Suppressor macrophage treated with lipopolysaccharide for 1 hour (primary cell): Measurements from ENCODE around the gene KIAA0825.

Experiments
- DNase-seq, 3 donors: peaks; one replicate each; pipeline ENCODE4 v3.0.0-alpha.2; 2020 to 2022

KIAA0825 gene

DNA sequence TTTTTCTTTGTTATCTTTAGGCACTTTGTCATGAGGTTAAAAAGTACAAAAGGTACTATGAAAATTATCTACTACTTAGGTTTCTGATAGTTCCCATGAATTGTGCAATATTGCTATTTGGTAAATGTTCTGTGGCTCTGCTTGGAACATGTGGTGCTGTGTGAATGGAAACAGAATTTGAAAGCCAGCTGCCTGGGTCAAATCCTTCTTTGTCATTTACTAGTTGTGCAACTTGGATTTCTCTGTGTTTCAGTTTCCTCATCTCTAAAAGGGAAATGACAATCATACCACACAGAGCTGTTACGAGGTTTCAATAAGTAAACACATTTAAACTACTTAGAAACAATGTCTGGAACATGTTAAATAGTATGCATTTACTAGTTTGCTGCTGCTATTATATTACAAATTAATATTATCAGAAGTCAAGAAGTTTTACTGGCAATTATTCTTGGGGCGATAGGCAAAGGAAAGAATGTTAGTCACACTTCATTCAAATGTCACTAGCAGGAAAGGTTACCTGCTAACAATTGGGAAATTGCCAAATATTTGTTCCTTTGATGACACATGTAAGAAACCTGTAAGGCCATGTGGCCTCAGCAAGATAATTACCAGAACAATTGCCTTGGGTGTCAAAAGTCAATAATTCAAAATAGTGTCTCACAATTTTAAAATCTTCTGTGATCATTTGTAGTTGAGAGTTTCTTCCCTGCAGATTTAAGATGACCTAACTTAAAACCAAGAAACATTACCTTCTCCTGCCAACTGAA, 184.8 kb downstream of the KIAA0825 start:
- peak; percentile 87 to 99 (median 97) for DNase-seq

DNA sequence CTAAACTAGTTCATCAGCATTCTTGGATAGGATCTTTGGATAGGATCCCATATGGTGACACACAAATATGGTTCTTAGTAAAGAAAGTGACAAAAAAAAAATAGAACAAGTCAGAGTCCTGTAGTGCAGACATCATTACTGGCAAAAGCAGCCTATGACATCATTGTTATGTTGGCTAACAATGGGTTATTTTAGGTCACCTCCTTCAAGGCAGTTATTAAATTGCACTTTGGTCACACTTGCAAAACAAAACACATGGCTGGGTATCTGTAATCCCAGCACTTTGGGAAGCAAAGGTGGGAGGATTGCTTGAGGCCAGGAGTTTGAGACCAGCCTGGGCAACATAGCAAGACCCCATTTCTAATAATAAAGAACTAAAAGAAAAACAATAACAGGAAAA, 185.9 kb downstream of the KIAA0825 start:
- DNase-seq, result peak; percentile 83 to 96 (median 93)

DNA sequence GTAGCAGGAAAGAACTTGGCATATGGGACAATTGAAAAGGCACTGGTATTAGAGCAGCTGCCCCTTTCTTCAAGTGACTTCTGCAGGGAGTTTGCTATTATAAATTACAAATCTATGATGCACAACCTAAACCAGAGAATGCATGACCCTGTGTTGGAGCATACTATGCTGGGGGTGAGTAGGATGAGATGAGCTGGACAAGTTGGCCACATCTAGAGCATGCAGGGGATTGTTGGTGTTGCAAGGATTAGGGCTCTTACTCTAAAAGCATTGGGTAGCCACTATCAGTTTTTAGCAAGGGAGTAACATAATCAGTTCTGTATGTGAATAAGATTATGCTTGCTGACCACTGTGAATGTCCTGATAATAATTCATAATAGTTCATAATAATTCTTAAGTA, 186.7 kb downstream of the KIAA0825 start:
- peak; percentile 6 to 26 (median 21) for DNase-seq

DNA sequence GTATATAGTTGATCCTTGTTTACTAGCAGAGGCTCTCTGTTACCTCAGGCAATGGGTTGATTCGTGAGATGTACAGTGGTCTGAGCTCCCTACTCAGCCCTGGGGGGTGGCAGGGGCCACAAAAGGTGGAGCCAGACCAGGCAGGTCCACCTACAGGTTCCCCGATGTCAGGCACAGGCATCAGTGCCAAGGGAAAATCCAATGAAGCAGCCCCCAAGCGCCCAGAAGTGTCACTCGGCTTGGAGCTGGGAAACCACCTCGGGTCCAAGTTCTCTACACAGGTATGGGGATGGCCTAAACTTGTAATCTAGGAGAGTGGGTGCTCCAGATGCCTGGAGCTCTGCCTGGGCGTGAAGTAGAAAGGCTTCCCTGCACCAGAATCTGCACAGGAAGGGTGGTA, 188.8 kb downstream of the KIAA0825 start:
- DNase-seq, result no peak

DNA sequence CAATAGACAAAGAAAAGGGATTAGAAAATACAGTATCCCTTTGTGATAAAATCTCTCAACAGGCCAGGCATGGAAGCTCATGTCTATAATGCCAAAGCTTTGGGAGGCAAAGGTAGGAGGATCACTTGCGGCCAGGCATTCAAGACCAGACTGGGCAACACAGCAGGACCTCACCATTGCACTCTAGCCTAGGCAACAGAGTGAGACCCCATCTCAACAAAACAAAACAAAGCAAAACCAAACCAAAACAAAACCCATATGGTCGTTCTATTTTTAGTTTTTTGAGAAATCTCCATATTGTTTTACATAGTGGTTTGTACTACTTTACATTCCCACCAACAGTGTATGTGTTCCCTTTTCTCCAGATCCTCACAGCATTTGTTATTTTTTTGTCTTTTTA, 193.0 kb downstream of the KIAA0825 start:
- no peak for DNase-seq

DNA sequence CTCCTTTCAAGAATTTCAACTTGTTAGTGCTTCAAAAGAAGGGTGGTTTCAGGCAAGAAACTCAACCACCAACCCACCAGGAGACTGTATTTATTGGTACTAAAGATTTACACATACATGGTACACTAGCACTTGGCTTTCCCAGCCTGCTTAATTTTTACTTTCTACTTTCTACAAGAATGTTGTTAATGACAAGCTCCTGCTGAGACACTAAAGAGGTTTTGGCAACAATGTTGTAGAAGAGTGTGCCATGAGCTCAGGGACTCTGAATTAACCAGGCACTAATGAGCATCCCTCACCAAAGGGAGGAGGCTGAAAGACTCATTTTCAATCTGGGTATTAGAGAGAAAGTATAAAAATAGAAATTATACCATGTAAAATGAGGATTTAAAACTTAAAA, 195.0 kb downstream of the KIAA0825 start:
- DNase-seq, result no peak

DNA sequence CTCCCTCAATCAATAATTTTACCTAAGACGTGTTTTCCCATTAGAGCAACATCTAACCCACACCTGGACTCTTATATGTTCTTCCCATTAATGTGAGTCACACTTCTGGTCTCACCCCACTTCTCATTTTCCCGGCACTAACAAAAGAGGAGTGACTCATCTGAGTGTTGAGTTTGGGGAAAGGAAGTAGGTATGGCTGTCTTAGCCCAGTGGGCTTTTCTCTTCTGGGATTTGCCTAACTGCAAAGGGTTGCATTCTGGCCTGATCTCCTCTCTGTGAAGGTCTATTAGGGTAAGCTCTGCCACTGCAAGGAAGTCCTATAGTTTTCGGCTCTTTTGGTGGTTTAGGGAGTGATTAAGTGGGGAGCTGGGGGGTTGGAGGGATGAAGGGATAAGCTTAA, 195.6 kb downstream of the KIAA0825 start:
- DNase-seq, result peak; percentile 67 to 90 (median 79)

DNA sequence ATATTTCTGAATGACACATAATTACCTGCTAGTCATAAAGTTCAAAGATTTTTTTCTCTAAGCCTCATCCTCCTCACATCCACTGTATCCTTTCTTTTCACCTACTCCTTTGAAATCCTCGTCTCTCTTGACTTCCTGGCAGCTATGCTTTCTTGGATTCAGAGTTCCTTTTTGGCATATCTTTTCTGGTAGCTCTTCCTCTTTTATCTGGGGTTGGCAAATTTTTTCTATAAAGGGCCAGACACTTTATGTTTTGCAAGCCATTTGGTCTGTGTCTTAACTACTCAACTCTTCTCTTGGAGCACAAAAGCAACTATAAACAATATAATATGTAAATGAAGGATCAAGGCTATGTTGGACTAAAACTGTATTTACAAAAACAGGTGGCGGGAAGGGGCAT, 197.5 kb downstream of the KIAA0825 start:
- DNase-seq, result peak; percentile 26 to 53 (median 46)

DNA sequence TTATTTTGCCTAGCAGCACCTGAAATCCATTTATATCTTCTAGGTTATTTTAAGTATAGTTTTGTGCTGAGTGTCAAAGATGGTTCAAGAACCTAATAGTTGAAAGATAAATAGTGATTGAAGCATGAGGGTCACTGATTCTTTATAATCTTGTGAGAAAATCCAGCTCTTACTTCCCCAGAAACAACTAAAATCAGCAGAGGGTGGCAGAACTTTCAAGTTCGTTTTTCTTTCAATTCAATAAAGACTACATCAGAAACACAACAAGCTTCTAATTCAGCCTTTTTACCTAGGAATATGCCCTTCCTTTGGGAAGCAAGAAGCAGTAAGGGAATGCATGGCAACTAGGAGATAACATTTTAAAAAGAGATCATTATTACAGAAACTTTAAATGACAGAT, 202.6 kb downstream of the KIAA0825 start:
- DNase-seq, result no peak

DNA sequence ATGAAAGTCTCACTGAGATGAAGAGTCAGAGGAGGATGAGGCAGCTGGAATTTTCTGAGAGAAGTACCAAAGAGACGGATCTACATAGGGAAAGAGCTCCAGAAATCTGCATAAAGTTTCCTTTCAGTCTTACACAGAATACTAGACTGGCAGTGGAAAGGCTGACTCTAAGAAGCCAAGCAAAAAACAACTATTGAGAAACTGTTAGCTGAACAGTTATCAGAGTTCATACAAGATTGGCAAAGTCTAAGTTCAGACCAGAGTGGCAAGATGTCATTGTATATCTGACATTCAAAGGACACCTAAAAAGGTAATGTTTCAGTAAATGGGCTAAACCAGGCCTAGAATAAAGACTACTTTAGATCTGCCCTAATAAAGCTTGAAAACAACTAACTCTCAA, 209.0 kb downstream of the KIAA0825 start:
- no peak for DNase-seq

DNA sequence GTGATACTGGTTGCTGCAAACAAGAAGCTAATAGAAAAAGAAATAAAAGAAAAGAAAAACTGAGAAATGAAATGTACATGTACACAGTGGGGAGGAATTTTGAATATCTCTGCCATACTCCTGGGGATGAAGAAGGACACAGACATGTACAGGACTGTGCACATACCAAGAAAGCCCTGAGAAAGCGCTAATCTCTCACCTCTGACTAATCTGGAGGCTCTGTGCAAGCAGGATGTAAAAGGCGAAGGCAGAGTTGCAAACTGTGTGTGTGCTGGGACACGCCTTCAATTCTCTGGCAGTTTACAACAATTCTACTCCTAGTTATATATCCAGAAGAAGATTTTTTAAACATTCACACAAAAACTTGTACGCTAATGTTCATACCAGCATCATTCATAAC, 211.4 kb downstream of the KIAA0825 start:
- no peak for DNase-seq

DNA sequence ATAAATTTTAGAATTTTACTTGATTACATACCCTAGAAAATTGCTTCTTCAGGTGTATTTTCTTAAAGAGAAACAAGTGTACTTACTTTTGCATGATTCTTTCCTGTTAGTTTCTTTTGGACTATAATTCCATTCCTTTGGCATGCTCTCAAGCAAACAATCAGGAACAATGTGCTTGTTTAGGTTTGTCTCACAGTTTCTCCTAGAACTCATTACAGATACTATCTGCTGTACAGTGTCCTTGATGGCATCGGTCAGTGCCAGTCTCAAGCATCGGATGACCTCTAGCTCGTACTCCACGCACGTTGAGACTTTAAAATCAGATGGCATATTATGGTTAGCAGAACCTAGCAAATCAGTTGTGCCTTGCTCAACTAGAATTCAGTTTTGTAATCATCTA, 214.9 kb downstream of the KIAA0825 start:
- no peak for DNase-seq

DNA sequence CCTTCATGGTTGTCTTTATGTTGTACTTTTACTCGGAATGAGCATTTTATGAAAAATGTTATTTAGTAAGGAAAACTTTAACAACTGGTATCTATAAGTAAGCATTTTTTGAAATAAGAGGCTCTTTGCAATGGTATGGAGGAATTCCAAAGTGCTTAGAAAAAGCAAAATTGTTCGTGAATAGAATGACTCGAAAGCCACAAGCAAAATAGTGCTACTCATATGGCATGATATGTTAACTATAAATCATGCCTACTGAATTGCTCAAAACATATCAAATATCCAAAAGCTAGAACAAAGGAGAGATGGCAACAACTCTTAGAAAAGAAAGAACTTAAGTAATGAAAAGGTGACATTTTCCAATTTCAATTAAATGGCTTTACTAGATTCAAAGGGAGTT, 216.3 kb downstream of the KIAA0825 start:
- DNase-seq, result no peak

DNA sequence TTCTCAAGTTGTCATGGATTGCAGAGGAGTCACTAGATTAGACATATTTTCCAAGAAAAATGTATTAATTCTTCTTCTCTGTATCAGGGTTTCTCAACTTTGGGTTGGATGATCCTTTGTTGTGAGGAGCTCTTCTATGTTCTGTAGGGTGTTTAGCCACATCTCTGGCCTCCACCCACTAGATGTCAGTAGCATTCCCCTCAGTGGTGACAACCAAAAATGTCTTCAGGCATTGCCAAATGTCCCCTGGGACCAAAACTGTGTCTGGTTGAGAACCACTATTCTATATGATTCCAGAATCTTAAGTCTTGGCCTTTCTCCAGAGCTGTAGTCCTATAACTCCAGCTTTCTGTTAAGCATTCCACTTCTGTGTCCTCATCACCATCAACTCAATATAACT, 220.9 kb downstream of the KIAA0825 start:
- peak in 1 of 3 donors; percentile 5 for DNase-seq

DNA sequence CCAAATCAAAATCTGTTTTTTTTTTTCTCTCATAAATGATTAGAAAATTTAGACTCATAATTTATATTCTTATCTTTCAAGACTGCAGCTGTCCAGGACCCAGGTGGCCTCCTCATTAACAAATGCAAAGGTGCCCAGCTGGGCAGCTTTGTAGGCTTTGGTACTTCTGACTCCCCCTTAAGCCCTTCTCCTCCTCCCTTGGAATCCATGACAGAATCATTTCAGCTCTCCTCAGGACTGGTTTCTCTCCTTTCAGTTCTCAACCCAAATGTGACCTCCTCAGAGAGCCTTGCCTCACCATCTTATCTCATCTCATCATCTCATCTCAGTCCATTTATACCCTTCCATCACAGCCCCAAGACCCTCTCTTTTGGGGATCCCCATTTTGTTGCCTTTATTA, 221.7 kb downstream of the KIAA0825 start:
- no peak for DNase-seq

DNA sequence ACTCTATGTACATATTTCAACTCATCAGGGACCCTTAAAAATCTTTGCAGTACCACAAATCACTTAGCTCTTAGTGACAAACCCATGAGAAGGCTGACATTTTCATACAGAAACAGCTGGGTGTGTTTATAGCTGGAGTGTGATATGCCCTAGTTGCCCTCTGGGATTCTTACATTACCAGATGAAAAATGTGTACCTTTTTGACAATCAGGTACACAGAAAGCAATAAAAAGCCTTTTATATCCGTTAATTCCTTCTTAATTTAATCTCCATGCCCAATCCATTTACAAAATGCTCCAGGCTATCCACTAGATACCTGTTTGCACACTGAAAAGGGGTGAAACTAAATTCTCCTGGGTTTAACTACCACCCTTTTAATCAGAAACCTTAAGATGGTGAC, 222.9 kb downstream of the KIAA0825 start:
- DNase-seq, result no peak

DNA sequence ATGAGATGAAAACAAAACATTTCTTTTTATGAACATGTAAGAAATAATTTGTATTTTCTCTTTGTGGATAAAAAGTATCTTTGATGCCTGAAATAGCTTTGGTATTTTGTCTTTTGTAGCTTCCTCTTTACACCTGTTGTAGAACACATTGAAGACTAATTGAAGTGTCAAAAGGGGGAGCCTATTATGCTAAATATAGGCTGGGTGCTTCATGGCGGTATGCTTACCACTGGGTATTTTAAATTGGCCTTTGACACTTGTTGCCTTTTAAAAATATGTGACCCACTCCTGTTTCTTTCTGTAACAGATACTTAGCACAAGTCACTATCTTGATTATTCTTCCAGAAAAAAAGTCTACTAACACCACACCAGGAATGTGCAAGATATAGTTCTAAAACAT, 226.4 kb downstream of the KIAA0825 start:
- no peak for DNase-seq

DNA sequence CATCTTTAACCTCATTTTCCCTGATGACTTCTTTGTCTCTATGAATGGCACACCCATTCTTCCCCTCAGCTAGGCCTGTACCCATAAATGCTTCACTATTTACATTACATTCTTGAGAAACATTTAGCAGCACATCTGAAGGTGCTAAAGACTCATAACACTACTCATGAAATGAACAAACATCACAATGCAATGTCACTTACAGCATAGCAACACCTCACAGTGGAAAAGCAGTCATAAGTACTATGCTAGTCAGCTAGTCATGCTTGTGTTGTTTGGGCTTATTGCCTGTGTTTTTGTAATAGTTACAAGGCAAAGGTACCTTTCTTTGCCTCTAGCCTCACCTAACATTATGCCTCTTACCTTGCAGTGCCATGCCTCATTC, 228.9 kb downstream of the KIAA0825 start:
- DNase-seq, result no peak

DNA sequence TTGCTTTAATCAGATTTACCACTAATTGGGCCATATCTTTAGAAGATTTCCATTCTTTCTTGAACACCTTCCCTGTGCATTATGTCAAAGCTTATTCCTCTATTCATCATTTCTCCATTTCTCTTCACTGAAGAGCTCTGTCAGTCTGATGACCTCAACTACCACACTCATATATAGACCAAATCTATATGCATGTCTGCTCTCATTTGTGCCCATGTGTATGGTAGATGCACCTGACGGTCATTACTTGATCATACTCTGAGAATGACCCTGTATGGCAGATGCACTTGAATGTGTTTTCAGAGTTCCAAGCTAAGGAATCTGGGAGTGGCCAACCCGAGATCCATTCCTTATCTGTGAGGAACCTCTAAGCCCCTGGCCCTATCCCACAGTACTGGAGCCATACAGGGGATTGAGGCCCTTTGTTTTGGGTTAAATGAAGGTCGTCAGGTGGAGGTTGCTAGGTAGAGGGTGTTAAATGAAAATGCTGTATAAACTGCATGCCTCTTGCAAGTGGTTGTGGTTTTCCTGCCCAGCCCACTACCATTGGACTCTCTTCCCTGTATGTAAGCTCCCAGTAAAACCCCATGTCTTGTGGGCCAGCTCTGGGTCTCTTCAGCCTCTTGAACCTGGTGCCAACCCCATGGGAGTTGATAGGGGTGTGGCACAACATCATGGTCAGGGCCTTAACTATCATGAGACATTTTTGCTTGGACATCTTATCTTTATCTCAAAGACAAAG, 229.5 kb downstream of the KIAA0825 start:
- DNase-seq, result no peak

DNA sequence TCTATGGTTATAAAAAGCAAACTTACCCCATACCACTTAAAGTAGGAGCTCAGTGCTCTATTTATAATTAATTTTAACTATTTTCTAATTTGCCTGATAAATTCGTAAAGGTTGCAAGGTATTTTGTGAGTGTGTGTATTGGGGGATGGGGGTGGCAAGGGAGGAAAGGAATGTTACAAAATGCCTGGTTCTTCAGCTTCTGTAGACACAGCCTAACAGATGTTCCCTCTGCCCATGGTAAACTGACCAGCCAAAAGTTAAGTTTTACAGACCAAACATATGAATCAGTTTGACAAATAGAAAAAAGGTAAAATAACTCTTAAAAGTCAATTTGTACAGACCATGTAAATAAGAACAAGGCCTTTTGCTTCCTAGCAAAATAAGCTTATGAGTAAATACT, 232.6 kb downstream of the KIAA0825 start:
- DNase-seq, result no peak

DNA sequence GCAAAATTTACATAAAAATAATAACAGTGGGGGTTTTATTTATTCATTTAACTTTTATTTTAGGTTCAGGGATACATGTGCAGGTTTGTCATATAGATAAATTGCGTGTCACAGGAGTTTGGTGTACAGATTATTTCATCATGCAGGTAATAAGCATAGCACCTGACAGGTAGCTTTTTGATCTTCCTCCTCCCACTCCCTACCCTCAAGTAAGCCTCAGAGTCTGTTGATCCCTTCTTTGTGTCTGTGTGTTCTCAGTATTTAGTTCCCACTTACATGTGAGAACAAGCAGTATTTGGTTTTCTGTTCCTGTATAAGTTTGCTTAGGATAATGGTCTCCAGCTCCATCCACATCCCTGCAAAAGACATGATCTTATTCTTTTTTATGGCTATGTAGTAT, 240.3 kb downstream of the KIAA0825 start:
- DNase-seq, result no peak

DNA sequence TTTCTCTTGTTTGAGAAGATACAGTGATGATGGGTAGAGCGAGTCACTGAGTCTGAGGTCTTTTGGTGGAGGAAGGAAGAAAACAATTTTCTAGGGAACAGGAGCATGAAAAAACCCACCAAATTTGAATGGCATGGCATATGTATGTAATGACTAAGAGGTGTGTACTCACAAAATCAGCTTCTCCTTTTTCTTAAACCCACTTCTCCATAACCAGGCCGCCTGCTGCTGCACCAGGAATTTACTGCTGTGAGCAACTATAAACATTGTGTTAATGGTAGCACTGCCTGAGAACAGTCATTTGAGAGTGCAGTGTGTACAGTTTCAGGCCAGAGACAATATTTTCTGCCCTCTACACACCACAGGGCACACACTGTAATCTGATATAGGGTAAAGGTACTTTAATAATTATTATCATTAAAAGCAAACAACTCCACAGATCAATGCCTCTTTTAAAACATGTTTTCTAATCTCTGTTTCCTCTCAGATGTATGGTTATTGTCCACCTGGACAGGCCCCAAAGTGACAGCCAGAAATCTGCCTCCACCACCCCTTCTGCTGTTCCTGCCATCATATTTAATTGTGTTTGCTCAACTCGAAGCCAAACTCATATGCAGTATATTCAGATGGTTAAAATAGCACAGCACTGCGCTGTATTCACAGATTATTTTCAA, 241.6 kb downstream of the KIAA0825 start:
- DNase-seq, result peak; percentile 54 to 75 (median 74)

DNA sequence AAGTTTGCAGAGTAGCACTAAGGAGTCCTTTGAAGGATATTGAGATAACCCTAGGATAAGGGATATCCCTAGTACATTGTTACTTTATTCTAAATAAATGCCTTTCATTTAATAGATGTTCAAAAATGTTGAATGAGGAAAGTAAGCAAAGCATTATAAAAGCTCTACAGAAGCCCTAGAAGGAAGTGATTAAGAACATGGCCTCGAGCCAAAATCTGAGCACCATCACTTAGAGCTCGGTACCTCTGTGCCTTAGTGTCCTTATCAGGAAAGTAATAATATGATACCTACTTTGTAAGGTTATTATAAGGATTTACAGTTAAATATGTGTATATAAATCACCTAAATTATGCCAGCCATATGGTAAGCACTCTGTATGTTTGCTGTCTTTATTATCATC, 242.6 kb downstream of the KIAA0825 start:
- DNase-seq, result no peak

DNA sequence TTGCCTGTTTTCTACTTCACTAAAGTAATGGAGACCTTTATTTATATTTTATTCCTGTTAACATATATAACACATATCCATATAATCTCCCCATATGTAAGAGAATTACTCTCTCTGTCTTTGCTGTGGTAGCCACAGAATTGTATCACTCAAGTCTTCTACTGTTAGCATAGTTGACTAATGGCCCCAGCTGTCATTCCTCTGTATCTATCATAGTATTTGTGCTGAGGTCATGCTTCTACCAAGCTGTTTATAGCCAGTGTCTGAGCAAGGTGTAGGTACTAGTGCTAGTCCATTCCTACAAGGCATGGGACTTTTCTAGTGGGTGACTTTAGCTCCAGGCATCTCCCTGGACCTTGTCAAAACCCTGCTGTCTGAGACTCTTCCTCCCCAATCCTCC, 244.1 kb downstream of the KIAA0825 start:
- DNase-seq, result no peak
